GM19452 (cell line): ENCODE data around the gene DTNB.

Experiments
- ATAC-seq: cut with Tn5 transposase; IDR thresholded peaks from one replicate; pipeline ENCODE4 v1.9.1; 2021; ENCODE audit not compliant: unreplicated experiment

The DTNB gene

DNA sequence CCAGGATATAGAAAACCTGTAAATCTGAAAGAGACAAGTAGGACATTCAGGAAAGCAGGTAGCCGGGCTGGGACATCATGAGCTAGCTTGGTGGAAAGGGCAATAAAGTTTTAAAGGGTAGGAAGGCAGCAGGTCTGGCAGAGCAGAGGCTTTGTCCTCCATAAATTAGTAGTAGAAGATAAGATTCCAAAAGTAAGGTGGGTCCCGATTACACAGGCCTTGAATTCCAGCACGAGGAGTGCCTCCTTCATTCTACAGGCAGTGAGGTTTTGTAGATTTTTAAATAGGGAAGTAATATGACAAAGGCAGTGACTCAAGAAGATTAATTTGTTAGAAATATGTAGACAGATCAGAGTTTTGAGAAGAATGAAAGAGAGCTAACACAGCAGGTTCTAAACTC lies 160.7 kb downstream of the DTNB start:
- ATAC-seq, result no peak

DNA sequence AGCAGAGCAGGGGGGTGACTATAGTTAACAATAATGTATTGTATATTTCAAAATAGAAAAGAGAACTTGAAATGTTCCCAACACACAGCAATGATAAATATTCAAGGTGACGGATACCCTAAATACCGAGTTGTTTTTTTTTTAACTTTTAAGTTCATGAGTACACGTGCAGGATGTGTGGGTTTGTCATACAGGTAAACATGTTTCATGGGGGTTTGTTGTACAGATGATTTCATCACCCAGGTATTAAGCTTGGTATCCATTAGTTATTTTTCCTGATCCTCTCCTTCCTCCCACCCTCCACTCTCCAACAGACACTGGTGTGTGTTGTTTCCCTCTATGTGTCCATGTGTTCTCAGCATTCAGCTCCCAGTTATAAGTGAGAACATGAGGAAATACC lies 167.2 kb downstream of the DTNB start:
- no peak for ATAC-seq

DNA sequence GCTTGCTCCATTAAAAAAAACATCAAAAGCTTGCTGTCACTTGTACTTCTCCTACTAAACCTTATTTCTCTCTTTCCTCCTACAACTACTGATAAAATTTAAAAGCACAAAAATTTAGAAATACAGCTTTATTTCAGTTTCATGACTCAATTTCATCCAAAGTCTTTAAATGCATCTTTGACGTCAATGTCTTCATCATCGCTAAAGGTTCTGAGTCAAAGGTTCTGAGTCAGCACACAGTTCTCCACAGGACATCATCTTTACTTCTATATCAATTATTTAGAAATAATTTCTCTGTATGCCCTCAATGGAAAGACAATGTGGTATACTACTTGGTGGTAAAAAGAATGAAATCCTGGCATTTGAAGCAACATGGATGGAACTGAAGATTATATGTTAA lies 167.8 kb downstream of the DTNB start:
- ATAC-seq, result no peak

DNA sequence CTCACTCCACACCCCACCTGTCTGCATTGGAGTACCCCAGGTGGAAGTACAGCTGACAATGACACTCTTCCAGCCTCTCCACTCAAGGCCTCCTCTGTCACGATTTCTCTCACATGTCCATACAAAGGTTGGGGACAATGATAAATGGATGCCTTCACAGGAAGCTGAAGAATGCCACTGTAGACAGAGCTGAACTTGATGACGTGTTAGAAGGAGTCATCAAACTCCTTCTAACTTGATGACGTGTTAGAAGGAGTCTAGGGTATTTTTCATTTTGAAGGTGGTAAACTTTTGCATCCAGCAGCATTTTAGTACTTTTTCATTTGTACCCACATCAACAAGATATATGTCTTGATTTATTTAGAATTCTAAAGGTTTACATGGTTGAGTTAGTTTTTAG lies 168.2 kb downstream of the DTNB start:
- ATAC-seq, result no peak

DNA sequence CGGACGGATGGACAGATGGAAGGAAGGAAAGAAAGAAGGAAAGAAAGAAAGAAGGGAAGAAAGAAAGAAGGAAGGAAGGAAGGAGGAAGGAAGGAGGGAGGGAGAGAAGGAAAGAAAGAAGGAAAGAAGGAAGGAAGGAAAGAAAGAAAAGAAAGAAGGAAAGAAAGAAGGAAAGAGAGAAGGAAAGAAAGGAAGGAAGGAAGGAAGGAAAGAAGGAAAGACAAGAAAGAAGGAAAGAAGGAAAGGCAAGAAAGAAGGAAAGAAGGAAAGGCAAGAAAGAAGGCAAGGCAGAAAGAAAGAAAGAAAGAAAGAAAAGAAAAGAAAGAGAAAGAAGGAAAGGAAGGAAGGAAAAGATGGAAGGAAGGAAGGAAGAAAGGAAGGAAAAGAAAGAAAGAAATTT lies 169.1 kb downstream of the DTNB start:
- no peak for ATAC-seq

DNA sequence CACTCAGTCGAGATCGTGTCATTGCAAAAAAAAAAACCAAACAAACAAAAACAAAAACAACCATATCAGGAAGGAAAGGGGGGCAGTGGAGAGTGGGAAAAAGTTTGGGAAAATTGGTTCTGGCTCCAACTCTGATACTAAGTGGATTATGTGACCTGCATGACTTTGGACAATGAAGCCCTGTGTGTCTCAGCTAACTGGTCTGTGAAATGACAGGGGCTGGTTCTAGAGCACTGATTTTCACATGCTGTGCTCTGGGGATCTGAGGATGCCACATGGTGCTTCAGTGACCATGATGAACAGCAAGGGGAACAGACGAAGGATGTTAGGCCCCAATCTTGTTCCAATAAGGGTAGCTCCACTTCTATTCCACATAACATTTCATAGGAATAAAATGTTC lies 174.2 kb downstream of the DTNB start:
- no peak for ATAC-seq

DNA sequence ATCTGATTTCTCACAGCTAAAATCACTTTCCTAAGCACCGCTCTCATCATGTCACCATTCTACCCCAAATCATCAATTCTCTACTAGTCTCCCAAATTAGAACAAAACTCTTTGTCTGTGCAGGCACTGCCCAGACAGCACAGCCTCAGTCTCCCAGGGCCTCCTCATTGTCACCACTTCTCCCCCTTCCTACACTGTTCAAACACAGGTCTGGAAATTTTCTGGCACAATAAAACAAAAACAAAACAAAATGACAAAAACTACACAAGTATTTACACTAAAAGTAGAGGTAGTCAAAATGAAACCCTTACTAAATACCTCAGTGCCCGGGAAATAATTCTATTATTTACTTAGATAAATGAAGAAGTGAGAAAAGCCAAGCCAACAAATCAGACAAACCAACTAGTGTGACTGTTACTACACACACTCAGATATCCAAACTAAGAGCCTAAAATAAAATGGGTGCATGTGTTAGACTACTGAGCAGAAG lies 175.4 kb downstream of the DTNB start:
- no peak for ATAC-seq

DNA sequence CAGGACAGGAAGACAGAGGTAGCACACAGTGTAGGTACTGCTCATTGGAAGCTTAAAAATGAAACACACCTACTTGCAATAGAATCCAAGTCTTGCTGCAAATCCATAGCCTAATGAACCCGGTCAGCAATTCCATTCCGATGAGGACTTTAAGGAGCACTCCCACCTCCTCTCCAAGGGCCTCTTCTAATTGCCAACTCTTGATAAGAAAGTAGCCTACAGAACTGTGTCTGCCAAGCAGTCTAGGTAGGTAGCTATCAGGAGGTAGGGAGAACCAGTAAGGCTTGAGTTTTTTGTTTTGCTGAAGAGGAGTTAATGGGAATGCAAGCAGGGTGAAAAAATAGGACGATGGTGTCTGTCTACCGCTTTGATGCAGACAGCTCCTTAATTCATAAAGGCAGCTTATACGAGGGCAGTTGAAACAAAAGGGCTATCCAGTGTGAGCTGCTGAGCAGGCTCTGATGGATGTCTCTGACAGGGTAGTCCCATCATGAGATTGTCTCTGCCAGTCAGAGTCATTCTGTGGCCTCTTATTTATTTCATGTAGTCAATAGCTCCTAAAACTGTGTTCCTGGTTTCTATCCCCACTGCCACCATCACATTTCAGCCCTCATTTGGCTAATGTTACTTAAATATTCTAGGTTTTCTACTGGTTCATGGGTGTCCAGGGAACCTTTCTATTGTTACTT lies 176.0 kb downstream of the DTNB start:
- no peak for ATAC-seq

DNA sequence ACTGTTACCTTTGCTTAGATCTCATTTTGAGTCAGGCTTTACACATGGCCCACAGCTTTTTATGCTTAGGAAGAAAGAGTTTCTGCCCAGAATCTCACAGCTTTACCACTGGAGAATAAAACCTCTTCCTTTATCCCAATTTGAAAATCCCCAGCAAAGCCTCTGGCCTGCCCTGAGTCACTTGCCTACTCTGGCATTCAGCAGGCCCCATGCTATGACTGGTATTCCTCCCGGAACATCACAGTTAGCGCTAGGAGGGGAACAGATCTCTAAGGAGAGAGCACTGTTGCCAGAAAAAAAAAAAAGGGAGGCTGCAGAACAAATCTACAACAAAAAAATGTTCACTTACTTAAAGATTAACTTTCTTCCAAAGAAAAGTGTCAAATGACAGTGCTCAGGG lies 178.8 kb downstream of the DTNB start:
- ATAC-seq, result no peak

DNA sequence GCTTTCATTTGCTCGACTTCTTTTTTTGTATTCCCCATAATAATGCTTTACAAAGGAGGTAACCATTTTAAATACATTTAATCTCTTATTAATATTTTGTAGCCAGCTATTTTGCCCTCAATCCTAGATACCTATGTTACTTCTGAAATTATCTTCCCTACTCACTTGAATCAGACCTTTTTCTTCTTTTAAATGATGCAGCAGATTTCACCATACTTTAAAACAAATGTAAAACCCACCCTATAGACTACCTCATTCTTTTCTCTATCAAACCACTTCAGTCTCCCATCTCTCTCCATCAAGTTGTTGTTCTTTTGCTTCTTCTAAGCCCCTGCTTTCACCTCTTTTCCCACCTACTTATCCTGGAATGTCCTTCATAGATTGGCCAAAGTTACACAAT lies 180.2 kb downstream of the DTNB start:
- ATAC-seq, result no peak

DNA sequence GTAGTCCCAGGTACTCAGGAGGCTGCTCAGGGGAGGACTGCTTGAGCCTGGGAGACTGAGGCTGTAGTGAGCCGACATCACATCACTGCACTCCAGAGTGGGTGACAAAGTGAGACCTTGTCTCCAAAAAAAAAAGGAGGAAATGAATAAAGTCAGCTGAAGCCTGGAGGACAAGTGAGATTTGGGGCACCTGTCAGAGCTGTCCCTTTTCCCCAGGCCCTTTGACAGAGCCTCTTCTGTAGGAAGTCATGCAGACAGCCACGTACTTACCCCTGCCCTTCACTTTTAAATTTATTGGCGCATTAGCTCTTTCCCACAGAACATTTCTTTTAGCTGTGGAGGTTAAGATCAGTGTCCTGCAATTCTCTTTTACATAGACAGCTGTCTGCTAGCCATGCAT lies 180.7 kb downstream of the DTNB start:
- ATAC-seq, result no peak

DNA sequence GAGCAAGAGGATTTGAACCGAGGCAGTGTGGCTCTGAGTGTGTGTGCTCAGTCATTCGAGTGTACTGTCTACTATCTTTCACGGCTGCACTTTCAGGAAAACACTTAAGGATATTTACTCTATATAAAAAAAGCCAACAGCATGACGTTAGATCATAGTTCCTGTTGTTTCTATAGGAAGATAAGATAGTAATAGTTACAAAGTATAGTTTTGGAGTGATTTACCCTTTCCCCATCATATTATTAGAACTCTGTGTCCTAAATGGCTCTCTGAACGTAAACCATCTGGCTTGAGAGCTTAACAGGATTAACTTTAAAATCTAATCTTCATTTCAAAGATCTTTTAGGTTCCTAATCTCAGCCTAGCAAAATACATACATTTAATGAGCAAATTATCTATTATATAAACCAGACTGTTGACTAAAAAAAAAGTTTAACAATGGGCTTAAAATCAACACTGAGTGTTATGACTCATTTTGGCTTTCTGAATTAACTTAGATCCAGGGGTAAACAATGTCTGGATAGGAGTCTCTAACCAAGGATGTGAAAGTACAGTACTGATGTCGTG lies 181.3 kb downstream of the DTNB start:
- ATAC-seq, result no peak

DNA sequence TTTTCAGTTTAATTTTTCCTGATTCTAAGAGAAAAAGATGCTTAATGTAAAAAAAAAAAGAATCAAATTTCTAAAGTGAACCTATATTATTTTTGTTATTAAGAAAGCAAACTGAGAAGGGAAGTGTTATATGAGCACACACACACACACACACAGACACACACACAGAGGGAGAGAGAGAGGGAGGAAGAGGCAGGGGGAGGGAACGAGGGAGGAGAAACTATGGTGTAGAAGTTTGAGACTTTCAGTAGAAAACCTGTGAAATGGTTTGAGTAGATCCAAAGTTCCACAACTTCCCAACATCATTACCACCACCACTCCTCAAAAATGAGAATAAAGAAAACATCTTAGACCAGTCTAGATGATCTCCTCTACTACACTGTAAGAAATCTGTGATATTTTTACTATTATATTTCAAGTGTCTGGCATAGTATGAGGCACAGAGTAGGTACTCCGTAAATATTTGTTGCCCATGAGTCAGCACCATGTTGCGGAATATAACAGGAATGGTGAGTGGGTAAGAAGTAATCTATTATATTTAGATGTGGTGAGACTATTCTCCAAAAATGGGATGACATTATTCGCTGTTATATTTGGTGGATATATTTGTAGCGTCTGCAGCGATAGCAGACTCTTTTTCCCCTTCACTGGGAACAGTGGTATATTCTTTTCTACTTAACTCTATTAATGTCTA lies 182.2 kb downstream of the DTNB start:
- ATAC-seq, result no peak

DNA sequence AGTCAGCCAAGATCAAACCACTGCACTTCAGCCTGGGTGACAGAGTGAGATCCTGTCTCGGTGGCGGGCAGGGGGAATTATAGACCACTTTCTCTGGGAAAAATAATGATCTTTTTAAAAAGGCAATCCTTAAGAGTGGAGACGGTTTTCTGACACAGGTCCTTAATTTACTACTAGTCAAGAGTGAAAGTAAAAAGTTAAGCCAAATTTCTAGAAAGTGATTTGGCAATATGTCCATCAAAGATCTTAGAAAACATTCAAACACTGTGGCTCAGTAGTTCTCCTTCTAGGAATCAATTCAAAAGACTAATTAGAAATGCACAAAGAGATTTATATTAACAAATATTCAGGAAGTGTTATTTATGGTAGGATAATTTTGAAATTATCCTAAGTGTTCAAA lies 183.2 kb downstream of the DTNB start:
- ATAC-seq, result no peak

DNA sequence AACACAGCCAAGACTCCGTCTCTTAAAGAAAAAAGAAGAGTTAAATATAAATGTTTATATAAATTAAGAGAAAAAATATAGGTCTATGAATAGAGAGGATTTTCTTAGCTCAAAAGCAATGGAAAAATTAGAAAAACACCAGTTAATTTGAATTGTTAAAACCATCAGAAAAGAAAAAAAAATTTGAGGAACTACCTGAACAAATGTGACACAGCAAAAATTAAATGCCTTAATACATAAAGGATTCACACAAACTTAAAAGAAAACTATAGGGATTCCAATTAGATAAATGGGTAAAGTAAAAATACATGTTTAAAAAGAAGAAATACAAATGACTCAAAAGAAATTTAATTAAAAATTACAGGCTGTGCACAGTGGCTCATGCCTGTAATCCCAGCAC lies 183.7 kb downstream of the DTNB start:
- ATAC-seq, result no peak

DNA sequence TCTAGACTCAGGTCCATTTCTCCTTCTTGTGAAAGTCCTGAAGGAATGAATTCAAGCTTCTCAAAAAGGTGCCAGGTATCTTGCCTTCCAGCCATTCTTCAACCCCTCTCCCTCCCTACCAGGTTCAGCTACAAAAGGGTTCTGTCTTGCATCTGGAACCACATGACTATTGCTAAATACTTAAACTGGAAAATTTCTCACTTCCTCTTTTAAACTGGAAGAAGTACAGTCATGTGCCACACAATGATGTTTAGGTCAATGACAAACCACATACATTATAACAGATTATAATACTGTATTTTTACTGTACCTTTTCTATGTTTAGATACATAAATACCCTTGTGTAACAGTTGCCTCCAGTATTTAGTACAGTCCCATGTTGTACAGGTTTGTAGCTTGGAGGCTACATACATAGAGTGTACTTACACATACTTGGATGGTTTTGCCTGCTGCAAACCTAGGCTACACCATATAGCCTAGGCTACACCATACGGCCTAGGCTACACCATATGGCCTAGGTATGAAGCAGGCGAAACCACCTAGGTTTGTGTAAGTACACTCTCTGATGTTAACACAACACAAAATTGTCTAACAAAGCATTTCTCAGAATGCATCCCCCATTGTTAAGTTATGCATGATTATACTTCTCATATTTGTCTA lies 189.6 kb downstream of the DTNB start:
- ATAC-seq, result no peak

DNA sequence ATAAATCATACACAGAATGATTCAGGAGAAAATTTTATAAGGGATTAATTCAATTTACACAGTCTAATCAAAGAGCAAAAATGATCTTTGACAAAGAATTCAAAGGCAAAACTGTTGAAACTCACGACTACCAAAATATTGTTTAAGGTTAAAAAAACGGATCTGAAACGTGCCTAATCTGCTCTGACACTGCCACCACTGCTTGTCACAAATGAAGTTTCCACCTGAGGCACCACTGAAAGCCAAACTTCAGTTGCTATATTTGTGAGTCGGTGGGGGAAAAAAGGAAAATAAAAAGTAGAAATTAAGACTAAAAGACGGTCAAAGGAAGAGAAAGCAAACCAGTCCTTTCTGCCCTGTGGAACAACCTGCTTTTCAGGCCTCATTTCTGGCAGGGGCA lies 191.0 kb downstream of the DTNB start:
- ATAC-seq, result no peak

DNA sequence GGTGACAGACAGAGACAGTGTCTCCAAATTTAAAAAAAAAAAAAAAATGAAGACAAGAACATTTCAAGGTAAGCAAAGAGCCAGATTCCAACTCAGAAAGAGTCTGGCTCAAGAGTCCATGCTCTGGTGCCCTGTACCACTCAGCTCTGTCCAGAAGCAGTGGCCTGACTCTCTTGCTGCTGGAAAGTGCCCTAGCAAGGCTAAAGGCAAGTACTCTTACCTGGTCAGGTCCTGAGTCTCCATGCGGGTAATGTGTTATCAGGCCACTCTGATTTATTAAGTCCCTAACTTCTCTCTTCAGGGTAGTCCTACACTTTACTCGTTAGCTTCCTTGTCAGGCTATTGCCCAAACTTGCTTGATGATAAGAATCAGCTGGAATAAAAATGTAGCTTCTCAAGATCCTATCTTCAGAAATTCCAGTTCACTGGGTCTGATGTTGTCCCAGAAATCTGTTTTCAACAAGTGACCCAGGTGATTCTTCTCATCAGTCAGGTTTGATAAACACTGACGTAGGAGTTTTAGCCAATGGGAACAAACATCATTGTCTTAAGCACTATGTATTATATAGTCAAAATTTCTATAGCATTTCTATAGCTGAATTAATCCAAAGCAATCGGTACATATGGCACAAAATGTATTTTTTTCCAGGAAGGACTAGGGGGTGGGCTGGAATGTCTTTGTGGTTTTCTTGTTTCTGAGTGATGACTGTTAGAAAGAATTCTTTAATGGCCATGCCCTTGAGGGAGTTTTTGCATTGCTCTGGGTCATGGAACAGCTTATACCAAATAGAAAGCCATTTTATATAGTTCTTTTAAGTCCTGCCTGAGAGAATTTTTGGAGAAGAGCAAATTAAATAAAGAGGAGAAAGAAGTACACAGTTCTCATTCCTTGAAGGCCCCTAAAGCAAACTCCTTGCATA lies 191.7 kb downstream of the DTNB start:
- no peak for ATAC-seq

DNA sequence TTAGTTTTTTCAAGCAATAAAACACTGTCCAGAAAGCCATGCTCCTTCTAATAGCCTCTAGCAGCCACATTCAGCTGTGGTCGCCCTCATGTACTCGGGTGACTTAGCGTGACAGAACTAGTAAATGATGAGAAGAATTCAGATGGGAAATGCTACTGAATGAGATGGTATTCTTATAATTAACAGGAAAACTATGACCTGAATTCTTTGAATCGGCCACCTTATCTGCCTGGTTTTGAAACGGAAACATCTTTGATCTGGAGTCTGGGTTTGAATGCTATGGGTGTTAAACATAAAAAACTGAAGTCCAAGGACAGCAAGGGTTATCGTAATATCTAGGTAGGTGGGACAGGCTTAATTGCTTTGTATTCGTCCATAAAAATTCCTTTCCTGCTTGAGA lies 192.8 kb downstream of the DTNB start:
- no peak for ATAC-seq

DNA sequence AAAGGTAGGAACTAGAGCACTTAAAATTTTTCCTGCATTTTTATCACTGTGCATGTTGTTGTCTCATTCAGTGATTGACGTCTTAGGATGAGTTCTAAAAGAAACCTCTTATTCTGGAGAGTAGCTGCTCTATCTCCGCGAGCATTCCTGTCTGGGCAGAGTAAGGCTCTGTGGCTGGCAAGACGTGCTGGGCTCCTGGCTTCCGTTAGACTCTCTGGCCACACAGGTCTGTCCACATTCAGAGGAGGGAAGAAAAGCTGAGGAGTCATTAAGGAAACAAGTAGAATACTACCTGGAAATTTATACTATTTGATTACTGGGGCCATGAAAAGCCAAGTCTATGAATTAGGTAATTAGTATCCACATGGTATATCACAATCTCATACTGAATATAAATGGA lies 193.6 kb downstream of the DTNB start:
- ATAC-seq, result no peak

DNA sequence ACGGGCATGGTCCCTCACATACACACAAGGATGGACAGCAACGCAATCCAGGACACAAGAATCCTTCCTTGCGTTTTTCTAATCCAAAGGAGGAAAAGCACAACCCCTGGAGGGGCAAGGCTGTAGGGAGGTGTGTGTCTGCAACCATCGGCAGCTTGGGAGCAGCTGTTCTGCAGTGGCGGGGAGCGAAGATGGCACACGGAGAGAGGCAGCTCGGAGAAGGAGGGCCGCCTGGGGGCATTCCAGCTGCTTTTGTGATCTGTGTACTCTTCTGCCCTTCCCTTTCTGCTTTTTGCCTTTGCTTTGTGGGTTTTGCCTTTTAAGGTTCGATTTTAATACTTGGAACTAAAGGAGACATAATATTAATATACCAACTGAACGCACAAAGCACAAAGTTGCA lies 194.6 kb downstream of the DTNB start:
- no peak for ATAC-seq
